Stomach smooth muscle (tissue), 2 donors: ENCODE data around the gene METTL25B.
"Not testable (repeated sequence)": the region's sequence is repeated elsewhere in the genome, so short reads cannot be mapped to it uniquely, and the experiment has no call there.

Experiments
- H3K27ac ChIP-seq: one replicate; pipeline ENCODE4 v1.7.0; 2013; ENCODE audit warnings: mild to moderate bottlenecking, low read length, inconsistent platforms
- H3K27me3 ChIP-seq, 2 donors: one replicate each; pipeline ENCODE4 v1.7.0; 2013; ENCODE audit warnings: low read length in 2 of 2; ENCODE audit not compliant: insufficient read depth in 2 of 2, control insufficient read depth in 1 of 2
- H3K36me3 ChIP-seq, 2 donors: one replicate each; pipeline ENCODE4 v1.7.0; 2013; ENCODE audit warnings: low read length in 2 of 2; ENCODE audit not compliant: control insufficient read depth in 2 of 2, insufficient read depth in 2 of 2
- H3K4me1 ChIP-seq: one replicate; pipeline ENCODE4 v1.7.0; 2013; ENCODE audit warnings: low read length; ENCODE audit not compliant: control insufficient read depth, insufficient read depth
- H3K4me3 ChIP-seq, 2 donors: one replicate each; pipeline ENCODE4 v1.7.0; 2013; ENCODE audit warnings: low read length in 2 of 2
- H3K9ac ChIP-seq, 2 donors: one replicate each; pipeline ENCODE4 v1.7.0; 2013; ENCODE audit warnings: low read length in 2 of 2, mild to moderate bottlenecking in 1 of 2
- H3K9me3 ChIP-seq, 2 donors: one replicate each; pipeline ENCODE4 v1.7.0; 2013; ENCODE audit warnings: low read length in 2 of 2; ENCODE audit not compliant: control insufficient read depth in 2 of 2
- donor health status: healthy.
- donor health status: Pancreatic carcinoma.

METTL25B gene

DNA sequence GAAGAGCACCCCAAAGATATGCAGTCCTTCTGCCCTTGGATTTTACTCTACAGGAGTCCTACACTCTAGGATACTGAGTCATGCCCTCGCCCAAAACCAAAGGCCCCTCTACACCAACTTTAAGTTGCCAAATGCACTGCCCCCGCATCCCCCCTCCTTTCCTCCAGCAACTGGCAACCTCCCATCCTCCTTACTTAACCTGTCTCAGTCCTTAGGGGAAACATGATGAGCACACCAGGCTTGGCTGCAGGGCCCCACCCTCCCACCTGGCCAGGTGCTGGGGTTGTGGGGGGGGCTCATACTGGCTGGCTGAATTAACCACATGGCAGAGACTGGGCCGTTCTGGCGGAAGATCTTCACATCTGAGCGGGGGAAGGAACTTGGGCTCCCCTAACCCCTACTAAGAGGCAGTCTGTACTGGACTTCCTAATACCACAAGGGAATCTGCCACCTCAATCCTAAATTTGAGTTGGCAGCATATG is 22.0 kb downstream of the METTL25B start:
- H3K4me3 ChIP-seq = peak overlapping the region; percentile 64 to 95
- H3K27me3 ChIP-seq = no peaks in the 10 kb centered on the region
- H3K36me3 ChIP-seq = no peaks in the 10 kb centered on the region
- no peaks in the 10 kb centered on the region for H3K9me3 ChIP-seq
- H3K4me1 ChIP-seq = peaks cover 58% of the 10 kb centered on the region
- H3K9ac ChIP-seq = peak overlapping the region; percentile 94 to 95
- peak overlapping the region; percentile 99 for H3K27ac ChIP-seq

DNA sequence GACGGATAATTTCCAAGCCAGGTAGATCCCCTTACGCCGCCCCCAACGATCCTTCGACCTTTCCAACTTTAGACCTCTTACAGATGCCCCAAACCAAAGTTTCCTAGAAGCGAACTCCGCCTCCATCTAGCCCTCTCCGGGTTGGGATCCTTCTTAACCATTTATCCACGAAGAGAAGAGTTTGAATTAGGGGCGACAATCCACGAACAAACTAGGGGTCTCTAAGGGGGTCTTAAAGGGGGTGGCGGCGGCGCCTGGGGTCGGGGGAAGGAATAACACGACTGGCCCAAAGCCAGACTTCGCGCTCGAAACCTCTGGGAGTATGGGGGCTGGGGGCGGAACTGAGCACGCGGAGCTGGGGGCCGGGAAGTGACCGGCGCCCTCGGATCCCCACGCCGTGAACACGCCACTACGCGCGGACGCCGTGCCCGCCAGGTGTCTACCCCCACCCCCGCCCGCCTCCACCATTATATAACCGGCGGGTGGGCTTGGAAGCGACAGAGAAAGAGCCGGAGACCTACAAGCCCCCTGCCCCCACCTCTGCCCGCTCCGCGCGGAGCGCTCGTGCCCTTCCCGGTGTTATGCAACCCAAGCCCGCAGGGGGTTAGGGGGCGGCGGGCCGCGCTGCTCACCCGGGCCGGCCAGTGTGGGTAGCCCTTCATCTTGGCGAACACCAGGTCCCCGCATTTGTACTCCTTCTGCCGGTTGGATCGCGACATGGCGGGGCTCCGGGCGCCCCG is 22.6 kb downstream of the METTL25B start:
- peaks cover 52% of the 10 kb centered on the region for H3K4me1 ChIP-seq
- peak overlapping the region; percentile 94 to 95 for H3K9ac ChIP-seq
- H3K27ac ChIP-seq = peak overlapping the region; percentile 99
- H3K4me3 ChIP-seq = peak overlapping the region; percentile 64 to 95
- H3K36me3 ChIP-seq = no peaks in the 10 kb centered on the region
- no peaks in the 10 kb centered on the region for H3K27me3 ChIP-seq
- H3K9me3 ChIP-seq = no peaks in the 10 kb centered on the region

DNA sequence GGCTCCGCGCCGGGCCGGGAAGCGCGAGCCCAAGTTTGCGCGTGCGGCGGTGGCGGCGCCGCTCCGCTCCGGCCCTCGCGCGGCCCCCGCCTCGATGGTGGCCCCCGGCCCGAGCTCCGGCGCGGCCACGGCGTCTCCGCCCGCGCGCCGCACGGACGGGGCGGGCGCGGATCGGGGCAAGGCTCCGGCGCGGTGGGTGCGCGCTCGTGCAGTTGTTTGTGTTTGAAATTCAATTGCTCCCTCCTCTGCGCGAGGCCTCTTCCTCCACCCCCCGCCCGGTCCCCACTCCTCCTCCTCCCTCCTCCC is 23.1 kb downstream of the METTL25B start, which contains the start of gene HDGF:
Gene HDGF, minus strand, starts transcription at position 225 of the 306 bp plus-strand sequence. CDS start 246 bp downstream, outside the sequence.
- Histone ChIP-seq H3K9ac (peak within 1 kb of the TSS; percentile 94 to 95), H3K36me3 (no peaks in the 10 kb centered on the region), H3K27ac (peak within 1 kb of the TSS; percentile 99), H3K4me1 (peaks cover 47% of the 10 kb centered on the region), H3K4me3 (peak within 1 kb of the TSS; percentile 90 to 95), H3K27me3 (no peaks in the 10 kb centered on the region), H3K9me3 (no peaks in the 10 kb centered on the region)

DNA sequence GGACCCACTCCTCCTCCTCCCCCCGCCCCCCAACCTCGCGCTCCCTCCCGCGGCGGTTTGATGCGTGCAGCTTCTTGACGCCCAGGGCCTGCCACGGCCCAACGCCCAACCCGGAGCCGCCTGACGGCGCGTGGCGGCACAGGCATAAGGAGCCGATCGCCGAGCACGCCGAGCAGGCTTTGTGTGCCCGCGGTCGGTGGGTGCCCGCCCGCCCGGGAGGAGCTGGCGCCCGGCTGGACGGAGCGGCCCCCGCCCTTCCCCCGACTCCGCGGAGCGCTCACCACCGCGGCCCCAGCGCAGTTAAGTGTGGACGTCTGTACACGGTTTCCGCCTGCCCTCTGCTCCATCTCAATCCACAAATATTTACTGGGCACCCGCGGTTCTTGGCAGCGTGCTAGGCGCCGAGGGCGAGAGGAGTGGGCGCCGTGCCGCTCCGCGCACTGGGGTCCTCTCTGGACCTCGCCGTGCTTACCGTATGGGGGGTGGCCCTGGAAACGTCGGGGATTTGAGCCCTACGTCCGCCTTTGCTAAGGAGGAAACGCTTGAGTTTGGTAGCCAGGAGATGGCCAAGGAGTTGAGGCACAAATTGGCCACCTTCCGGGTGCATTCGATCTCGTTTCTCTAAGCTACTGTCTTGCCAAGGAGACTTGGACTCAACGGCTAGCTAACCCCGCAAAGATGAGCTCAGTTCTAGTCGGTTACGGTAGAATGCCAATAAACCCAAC is 23.6 kb downstream of the METTL25B start:
- H3K4me1 ChIP-seq = peaks cover 46% of the 10 kb centered on the region

DNA sequence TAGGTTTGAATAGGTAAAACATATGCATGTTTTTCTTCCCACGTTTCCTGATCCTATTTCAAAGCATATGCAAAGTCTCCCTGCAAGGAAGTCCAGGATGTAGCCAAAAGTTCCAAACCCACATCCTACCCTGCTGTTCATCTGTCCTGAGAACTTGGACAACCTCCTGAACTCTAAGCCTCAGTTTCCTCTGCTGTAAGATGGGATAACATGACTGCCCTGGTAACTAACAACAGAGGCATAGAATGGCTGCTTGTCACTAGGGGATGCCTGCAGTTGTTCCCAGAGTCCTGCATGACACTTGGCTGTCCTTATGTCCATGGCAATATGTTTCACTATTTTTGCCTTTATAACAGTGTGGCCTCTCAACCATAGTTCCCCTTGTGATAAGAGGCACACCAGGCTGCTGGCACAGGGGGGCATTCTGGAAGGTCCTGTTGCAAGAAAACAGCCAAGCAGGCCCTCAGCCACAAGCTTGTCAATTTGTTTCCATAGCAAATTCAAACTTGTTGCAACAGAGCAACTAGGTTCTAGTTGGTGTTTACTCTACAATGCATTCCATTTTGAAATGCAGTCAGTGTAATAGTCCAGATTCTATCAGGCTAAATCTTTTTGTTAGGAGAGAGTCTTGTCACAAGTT is 24.7 kb downstream of the METTL25B start:
- Histone ChIP-seq H3K9me3 (no peaks in the 10 kb centered on the region), H3K27me3 (no peaks in the 10 kb centered on the region), H3K4me3 (peak overlapping the region; percentile 90 to 95), H3K27ac (peak overlapping the region; percentile 18), H3K9ac (peak overlapping the region; percentile 83 to 93), H3K36me3 (no peaks in the 10 kb centered on the region), H3K4me1 (peaks cover 38% of the 10 kb centered on the region)

More for the DNA sequence above, 23.6 kb downstream of the METTL25B start:
- Histone ChIP-seq H3K27me3 (no peaks in the 10 kb centered on the region), H3K9me3 (no peaks in the 10 kb centered on the region), H3K36me3 (no peaks in the 10 kb centered on the region), H3K9ac (peak overlapping the region; percentile 83 to 93), H3K4me3 (peak overlapping the region; percentile 90 to 95), H3K27ac (peak overlapping the region; percentile 99)

DNA sequence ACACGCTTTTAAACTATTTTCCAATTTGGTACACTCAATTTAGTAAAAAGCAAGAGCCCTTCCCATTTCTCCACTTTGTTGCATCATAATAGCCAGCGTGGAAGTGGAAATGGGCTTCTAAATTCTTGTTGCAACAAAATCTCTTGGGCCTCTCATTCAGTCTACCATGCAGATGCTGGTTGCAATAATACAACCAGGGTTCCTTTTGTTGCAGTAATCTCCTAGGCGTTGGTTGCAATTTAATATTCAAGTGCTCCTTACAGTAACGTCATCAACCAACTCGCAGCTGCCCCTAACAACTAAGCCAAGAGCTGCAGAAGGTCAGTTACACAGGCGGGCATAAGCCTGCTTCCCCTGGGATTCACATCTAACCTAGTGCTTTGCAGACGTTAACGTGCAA is 25.9 kb downstream of the METTL25B start:
- no peaks in the 10 kb centered on the region for H3K27me3 ChIP-seq
- H3K9ac ChIP-seq = no peak overlapping the region
- H3K27ac ChIP-seq = no peak overlapping the region
- H3K9me3 ChIP-seq = no peaks in the 10 kb centered on the region
- peaks cover 25% of the 10 kb centered on the region for H3K4me1 ChIP-seq
- no peak overlapping the region for H3K4me3 ChIP-seq
- no peaks in the 10 kb centered on the region for H3K36me3 ChIP-seq

DNA sequence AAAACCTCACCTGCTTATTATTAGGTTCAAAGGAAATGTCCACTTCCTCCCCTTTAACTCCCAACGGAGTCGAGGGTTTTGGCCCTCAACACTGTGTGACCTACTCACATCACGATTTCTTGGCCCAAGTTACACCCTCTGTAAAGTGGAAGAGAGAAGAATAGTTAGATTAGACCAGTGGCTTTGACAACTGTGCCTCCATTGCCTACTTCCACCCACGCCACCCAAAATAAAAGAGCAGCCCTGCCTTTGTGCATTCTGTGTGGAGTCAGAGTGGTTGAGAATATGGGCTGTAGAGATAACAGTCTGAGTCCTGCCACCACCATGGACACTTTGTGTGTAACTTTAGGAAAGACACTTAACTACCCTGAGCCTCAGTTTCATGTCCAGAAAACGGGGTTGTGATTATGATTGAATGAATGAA is 27.3 kb downstream of the METTL25B start:
- Histone ChIP-seq H3K4me1 (peaks cover 12% of the 10 kb centered on the region), H3K27me3 (no peaks in the 10 kb centered on the region), H3K4me3 (no peak overlapping the region)

DNA sequence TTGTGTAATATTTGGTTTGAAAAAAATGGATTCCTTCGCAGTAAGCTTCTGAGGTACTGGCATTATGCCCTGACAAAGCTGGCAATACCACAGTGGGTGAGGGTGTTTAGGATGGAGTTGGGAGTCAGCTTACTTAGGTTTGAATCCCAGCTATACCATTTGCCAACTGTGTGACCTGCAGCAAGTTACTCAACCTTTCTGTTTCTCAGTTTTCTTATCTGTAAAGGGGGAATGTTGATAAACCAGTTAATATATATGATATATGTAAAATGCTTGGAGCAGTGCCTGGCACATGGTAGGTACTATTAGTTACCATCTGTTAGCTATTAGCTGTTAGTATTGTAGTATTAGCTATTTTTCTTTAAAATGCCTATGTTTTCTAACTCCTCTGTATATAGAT is 28.1 kb downstream of the METTL25B start:
- H3K4me3 ChIP-seq = no peak overlapping the region
- no peak overlapping the region for H3K27ac ChIP-seq
- H3K27me3 ChIP-seq = no peaks in the 10 kb centered on the region
- H3K36me3 ChIP-seq = no peaks in the 10 kb centered on the region
- H3K9me3 ChIP-seq = no peaks in the 10 kb centered on the region
- no peak overlapping the region for H3K9ac ChIP-seq
- H3K4me1 ChIP-seq = peaks cover 12% of the 10 kb centered on the region

More for the DNA sequence above, 27.3 kb downstream of the METTL25B start:
- no peaks in the 10 kb centered on the region for H3K9me3 ChIP-seq
- no peak overlapping the region for H3K27ac ChIP-seq
- H3K9ac ChIP-seq = no peak overlapping the region
- H3K36me3 ChIP-seq = no peaks in the 10 kb centered on the region

DNA sequence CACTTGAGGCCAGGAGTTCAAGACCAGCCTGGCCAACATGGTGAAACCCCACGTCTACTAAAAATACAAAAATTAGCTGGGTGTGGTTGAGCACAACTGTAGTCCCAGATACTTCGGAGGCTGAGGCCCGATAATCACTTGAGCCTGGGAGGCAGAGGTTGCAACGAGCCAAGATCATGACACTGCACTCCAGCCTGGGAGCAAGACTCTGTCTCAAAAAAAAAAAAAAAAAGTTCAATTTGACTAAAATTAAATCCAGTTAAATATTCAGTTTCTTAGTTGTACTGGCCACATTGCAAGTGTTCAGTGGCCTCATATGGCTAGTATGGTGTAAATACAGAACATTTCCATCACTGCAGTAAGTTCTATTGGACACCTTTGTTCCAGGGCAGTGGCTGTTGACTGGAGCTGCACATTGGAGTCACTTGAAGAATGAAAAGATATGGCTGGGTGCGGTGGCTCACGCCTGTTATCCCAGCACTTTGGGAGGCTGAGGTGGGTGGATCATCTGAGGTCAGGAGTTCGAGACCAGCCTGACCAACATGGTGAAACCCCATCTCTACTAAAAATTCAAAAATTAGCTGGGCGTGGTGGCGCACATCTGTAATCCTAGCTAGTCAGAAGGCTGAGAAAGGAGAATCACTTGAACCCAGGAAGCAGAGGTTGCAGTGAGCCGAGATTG is 29.4 kb downstream of the METTL25B start:
- H3K9me3 ChIP-seq, H3K4me3 ChIP-seq, H3K27ac ChIP-seq, H3K27me3 ChIP-seq, H3K9ac ChIP-seq, H3K4me1 ChIP-seq, H3K36me3 ChIP-seq: not testable (repeated sequence)

DNA sequence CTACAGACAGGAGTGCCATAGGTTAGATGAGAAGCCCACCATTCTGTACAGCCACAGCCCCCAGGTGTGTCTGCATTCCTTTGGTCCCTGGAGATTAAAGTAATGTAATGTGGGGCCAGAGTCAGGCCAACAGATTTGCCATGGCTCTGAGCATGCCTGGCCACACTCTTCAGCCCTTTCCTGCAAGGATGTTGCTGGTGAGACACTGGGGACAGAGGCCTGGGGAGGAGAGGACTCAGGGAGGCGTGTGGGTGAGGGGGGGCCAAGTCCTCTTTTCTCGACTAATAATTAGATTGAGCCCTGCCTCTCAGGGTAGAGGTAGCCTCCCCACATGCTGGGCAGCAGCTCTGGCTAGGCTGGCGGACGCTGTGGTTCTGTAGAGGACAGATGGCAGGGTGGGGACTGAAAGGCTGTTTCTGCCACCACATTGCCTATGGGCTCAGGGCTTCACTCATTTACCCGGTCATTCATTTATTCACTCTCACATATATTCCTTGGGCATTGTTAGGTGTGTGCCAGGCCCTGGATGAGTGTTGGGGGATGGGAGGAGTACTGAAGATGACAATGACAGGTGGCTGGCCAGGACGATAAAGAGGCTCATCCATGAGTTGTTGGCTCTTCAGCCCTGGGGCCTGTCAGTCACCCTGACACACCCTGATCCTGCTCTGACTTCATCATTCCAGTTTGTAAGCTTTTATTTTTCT is 32.0 kb downstream of the METTL25B start:
- H3K9ac ChIP-seq = no peak overlapping the region
- no peaks in the 10 kb centered on the region for H3K9me3 ChIP-seq
- H3K36me3 ChIP-seq = no peaks in the 10 kb centered on the region
- H3K4me3 ChIP-seq = no peak overlapping the region
- H3K4me1 ChIP-seq = no peaks in the 10 kb centered on the region
- H3K27ac ChIP-seq = no peak overlapping the region
- no peaks in the 10 kb centered on the region for H3K27me3 ChIP-seq
